SK-N-DZ (cell line): ENCODE measurements around the gene YJEFN3. TPM values are rescaled to one million over a fixed set of nuclear protein-coding genes. Genes with fewer than 3 reads are reported as not detected.

Experiments
- DNase-seq: peaks from one replicate; pipeline ENCODE4 v3.0.0-alpha.2; 2015; ENCODE audit warnings: low spot score
- polyA plus RNA-seq, 2 experiments: library from polyadenylated mRNA; depleted of rRNA; stranded (reverse); fragments of >200 nt; gene quantifications; 2 replicates each; pipeline ENCODE4 v1.2.3, GENCODE V29; 2014

YJEFN3 gene
- 1.3 and 2.1 TPM in 2 replicates for polyA plus RNA-seq (2014; cell fraction: cytosol; rRNA removed)
- polyA plus RNA-seq (2014; cell fraction: nucleus; rRNA removed): 8.0 and 27.0 TPM in 2 replicates

- DNase-seq: peak; percentile 64
Measured at GRCh38 chr19:19528721-19529490, at the start of gene YJEFN3. TSS of gene YJEFN3 (plus strand) at chr19:19528911. CDS start at chr19:19528933, 22 bp downstream.

GRCh38 chr19:19480688-19481087, 48.0 kb upstream of the YJEFN3 start:
- no peak for DNase-seq

- DNase-seq: no peak
Measured at GRCh38 chr19:19482809-19483596, 45.7 kb upstream of the YJEFN3 start.

GRCh38 chr19:19485161-19485997, 43.3 kb upstream of the YJEFN3 start:
- no peak for DNase-seq

- DNase-seq: no peak
Measured at GRCh38 chr19:19485998-19486290, 42.8 kb upstream of the YJEFN3 start.

- no peak for DNase-seq
Measured at GRCh38 chr19:19486343-19487076, 42.2 kb upstream of the YJEFN3 start.

GRCh38 chr19:19487077-19487949, 41.4 kb upstream of the YJEFN3 start:
- DNase-seq: no peak

GRCh38 chr19:19487950-19488874, 40.5 kb upstream of the YJEFN3 start:
- DNase-seq: no peak

- peak; percentile 82 for DNase-seq
Measured at GRCh38 chr19:19488875-19489690, 39.6 kb upstream of the YJEFN3 start.

- DNase-seq: no peak
Measured at GRCh38 chr19:19489804-19490204, 38.9 kb upstream of the YJEFN3 start.

GRCh38 chr19:19490214-19490968, 38.3 kb upstream of the YJEFN3 start:
- peak; percentile 71 for DNase-seq

- no peak for DNase-seq
Measured at GRCh38 chr19:19491321-19492025, 37.2 kb upstream of the YJEFN3 start.

GRCh38 chr19:19492026-19492610, 36.6 kb upstream of the YJEFN3 start:
- no peak for DNase-seq

- DNase-seq: no peak
Measured at GRCh38 chr19:19493841-19494546, 34.7 kb upstream of the YJEFN3 start.
